HG03280 (cell line): ENCODE measurements around the gene PDE6A.

Experiments
- ATAC-seq: cut with Tn5 transposase; IDR thresholded peaks from one replicate; pipeline ENCODE4 v1.9.1; 2021; ENCODE audit warnings: mild to moderate bottlenecking, moderate library complexity; ENCODE audit not compliant: unreplicated experiment

Gene PDE6A

DNA sequence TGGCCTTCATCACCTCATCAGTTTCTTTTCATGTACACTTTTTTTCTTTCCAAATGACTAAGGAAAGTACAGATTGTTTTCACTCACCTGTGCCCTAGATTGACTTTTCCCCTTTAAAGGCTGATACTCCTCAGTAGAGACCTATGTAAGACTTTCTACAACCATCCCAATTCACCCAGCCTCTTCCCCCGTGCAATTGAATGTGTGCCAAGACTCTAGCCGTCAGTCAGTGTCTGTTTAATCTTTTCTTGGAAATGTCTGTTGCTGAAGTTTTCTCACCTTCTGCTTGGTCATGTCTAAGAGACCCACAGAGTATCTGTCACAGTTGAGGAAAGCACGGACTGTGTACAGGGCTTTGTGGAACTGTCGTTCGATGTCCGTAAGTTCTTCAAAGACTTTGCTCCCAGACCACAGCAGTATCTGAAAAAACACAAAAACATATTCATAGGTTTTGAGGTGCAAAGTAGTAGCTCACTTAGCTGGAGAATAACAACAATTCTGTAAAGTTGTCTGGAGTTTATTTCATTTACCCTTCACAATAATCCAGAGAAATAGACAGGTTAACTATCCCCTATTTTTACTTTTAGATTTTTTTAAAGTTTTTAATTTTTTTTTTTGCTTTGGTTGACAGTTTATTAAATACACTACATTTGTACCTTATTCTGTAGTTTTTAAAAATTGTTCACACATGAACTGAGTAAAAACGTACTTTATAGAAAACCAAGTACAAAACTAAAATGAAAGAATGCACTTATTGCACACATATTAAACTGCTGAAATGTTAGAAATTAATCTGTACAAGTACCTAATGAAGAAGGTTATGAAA is 13.6 kb downstream of the PDE6A start:
- ATAC-seq = no peak

DNA sequence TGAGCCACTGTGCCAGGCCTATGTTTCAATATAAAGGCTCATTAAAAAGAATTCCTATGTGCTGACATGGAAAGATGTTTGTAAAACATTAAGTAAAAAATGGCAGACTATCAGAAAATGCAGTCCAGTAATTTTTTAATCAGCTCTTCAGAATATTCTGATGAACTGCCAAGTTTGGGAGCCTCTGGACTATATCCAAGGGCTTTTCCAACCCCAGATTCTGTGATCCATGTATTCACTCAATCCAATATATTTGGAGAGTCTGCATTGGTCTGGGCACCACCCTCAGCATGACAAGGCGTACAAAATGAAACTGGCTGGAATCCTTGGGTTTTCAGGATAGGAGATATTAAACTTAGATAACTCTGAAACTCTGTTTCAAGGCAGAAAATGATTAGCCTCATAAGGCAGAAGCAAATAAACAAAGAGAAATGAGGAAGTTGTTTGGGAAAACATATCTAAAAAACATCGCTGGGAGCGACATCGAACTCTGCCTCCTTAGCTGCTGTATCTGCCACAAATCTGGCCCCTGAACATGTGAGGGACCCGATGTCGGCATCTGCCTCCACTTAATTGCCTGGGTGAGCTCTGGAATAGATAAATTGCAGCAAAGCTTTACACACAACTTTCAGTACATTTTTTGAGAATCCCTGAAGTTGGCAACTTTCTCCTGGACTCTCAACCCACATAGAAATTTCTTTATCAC is 14.4 kb downstream of the PDE6A start:
- ATAC-seq = no peak

DNA sequence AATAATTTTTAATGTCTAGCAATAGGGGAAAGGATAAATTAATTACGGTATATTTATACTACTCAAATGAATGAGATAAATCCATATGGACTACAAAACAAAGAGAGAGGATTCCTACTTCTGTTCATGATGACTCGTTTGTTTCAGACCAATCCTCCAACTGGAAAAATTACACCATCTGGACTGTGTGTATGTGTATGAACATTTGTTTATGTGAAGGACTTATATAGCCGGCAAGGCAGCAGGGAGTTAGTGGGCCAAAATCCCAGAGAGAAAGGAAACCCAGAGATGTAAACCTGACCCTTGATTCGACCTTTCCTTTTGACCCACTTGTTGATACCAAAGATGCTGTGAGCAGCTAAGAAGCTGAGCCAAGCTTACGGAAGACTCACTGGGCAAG is 20.1 kb downstream of the PDE6A start:
- ATAC-seq = no peak

DNA sequence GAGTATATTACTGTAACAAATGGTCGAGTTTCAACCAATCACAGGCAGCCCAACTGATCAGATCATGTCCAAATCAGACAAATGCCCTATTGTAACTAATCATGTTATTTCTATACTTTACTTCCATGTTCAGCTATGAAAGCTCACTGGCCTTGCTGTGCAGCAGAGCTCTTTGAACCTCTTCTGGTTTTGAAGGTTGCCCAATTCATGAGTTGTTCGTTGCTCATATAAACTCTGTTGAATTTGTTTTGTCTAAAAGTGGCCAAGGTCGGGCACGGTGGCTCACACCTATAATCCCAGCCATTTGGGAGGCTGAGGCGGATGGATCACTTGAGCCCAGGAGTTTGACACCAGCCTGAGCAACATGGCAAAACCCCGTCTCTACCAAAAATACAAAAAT is 21.6 kb downstream of the PDE6A start:
- ATAC-seq = no peak

DNA sequence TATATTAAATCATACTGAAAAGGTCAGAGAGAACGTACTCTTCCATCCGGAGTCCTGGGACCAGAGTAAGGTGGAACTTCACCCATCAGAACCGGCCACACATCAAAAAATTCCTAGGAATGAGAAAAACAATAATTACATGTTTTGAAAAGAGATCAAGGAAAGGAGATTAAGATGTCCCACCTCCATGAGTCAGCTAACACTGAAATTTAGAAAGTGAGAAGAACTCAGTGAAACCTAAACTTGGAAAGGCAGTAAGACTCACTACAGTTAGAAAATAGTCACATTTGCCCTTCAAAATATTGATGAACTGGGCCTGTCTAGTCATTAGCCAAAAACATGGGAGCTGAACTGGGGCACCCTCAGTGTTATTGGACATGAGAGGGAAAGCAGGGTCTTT is 23.0 kb downstream of the PDE6A start:
- no peak for ATAC-seq

- no peak for ATAC-seq
These were observed 27.4 kb downstream of the PDE6A start for GRCh38 chr5:149917073-149917676.

- no peak for ATAC-seq
These were observed 28.1 kb downstream of the PDE6A start for GRCh38 chr5:149916334-149917072.

DNA sequence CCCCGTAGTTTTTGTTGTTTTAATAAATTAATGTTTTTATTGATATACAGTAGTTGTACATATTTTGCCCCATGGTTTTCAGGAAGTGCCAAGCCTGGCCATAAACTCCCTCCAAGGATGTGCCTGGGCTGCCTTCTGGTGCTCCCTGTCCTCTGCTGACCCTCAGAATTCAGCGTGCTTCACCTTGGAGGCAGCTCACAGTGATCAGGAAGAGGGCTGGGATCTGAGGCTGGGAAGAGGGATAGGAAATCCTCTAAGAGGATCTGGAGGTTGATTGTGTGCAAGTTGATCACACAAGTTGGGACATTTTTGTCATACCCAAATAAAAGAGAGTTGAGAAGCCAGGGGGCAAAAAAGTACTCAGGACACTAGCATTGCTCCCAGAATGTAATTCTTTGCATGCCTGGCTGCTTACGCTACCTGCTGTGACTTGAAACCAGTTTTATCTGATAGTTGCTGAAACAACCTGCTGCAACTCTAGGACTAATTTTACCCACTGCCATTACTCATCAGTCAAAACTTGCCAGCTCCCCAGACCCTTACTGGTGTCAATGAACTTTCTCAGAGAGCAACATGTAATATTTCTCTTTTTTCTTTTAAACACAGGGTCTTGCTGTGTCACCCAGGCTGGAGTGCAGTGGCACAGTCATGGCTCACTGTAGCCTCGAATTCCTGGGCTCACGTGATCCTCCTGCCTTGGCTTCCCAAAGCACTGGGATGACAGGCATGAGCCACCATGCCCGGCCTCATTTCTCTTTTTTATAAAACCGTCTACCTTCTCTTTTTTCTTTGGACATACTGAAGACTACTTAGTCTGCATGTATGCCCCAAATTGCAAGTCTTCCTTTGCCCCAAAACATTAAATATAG is 29.0 kb downstream of the PDE6A start:
- ATAC-seq = no peak

- no peak for ATAC-seq
These were observed 30.9 kb downstream of the PDE6A start for GRCh38 chr5:149913436-149914419.

DNA sequence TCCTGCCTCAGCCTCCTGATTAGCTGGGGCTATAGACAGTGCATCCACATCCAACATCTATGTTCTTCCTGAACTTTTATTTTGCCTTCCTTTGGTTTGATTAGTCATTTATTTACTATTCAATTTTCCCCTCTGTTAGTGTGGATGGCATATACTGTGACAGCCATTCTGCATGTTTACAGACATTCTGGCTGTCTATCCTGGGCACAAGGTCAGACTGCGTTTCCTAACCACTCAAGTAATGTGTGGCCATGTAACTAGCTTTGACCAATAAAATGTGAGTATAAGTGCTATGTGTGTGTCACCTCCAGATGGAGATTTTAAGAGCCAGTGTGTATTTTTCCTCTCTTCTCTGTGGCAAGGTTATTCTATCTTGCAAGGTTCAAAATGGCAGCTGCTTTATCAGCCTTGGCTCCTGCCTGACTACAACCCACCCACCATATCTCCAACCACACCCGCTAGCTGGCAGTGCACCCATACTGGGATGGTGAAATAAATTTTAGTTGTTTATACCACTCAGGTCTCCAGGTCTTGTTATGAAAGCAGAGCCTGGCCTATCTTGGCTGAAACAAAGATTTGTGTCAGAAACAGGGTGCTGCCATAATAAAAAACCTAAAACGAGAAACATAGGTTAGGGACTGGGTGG is 32.2 kb downstream of the PDE6A start:
- no peak for ATAC-seq

- ATAC-seq = no peak
These were observed 33.6 kb downstream of the PDE6A start for GRCh38 chr5:149911031-149911430.

DNA sequence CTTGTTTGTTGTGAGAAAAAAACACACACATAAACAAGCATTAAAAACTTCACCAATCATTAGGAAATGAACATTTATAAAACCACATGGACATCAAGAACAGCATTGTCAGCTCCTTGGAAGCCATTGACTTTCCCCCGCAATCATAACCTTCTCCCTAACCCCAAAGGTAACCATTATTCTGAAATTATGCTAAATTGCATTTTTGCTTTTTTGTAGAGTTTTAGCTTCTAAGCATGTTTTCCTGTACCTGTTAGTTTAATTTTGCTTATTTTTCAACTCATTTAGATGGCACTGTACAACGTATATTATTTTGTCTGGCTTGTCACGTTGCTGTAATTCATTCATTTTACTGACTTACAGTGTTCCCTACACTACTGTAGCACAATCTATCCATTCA is 36.8 kb downstream of the PDE6A start:
- no peak for ATAC-seq

DNA sequence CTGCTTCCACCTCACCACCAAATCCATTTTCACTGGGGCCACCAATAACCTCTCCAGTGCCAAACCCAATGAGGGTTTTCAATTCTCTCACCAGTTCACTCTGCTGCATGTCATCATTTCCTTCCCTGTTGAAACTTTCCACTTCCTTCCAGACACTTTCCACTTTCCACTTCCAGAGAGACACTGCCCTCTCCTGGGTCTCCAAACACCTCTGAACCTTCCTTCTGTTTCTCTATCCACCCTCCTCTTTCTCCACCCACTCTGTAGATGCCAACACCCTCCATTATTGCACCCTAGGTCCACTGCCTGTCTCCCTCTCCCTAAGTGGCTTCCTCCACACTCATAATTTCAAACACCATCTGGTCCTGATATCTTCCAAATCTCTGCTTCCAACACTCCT is 39.6 kb downstream of the PDE6A start:
- ATAC-seq = no peak

GRCh38 chr5:149904293-149904886 is 40.2 kb downstream of the PDE6A start:
- no peak for ATAC-seq

GRCh38 chr5:149903404-149903803 is 41.2 kb downstream of the PDE6A start:
- no peak for ATAC-seq

GRCh38 chr5:149902177-149902576 is 42.4 kb downstream of the PDE6A start:
- no peak for ATAC-seq

DNA sequence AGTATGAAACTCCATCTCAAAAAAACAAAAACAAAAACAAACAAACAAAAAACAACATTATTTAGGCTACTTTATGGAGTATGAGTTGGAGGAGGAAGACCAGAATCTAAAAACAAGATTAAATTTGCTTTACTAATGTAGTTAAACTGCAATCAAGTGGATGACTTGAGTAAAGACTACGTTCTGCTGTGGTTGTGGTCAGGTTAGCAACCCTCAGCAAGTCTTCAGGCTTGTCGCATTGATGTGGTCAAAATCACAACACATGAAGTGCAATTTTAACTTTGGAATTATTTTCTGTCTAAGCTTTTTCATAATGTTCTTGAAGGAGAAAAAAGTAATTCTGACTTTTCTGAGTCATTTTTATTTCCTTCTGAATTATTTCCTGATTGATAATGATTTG is 43.1 kb downstream of the PDE6A start:
- no peak for ATAC-seq

DNA sequence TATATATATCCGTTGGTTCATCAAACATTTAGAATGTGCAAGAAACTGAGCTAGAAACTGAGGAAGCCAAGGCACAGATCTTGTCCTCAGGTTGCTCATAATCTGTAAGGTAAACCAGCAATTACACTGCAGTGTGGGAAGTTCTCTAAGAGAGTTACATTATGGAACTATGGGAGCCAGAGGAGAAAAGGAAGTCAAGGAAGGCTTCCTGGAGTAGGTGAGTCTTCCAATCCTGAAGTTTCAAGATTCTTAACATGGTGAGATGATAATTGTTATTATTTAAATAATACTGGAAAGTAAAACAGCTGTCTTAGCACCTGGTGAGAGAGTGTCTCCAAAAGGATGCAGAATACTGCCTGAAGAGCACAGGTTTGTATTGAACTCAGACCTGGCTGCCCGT is 44.2 kb downstream of the PDE6A start:
- no peak for ATAC-seq
